LHCN-M2 (cell line): ENCODE results near the gene MZT2B. TPM values are rescaled to one million over a fixed set of nuclear protein-coding genes. Genes with fewer than 3 reads are reported as not detected.
A peak's percentile ranks its signal among the peaks of the same experiment; 100 is the strongest.
"Not testable (repeated sequence)": the region's sequence is repeated elsewhere in the genome, so short reads cannot be mapped to it uniquely, and the experiment has no call there.

ENCODE experiments used
- DNase-seq: peaks from one replicate; pipeline ENCODE4 v3.0.0-alpha.2; 2012; ENCODE audit warnings: low read depth
- polyA plus RNA-seq: library from polyadenylated mRNA; unstranded; fragments of >200 nt; gene quantifications from one replicate; pipeline ENCODE4 v1.2.1, GENCODE V29; 2012; ENCODE audit warnings: missing spikeins
- total RNA-seq: library from RNA; depleted of rRNA; stranded (reverse); fragments of >200 nt; gene quantifications from 2 replicates; pipeline ENCODE4 v1.2.3, GENCODE V29; 2014; rRNA removed

Gene MZT2B
- total RNA-seq = 157 and 161 TPM in 2 replicates
- 354 TPM for polyA plus RNA-seq

GRCh38 chr2:130181880-130182682 lies at the start of gene MZT2B:
Gene MZT2B (plus strand): TSS chr2:130182262. CDS start chr2:130182283, 21 bp downstream.
- DNase-seq = peak; percentile 79

- DNase-seq = no peak
Observed at GRCh38 chr2:130135692-130136541, 46.1 kb upstream of the MZT2B start.

- DNase-seq = not testable (repeated sequence)
Observed at GRCh38 chr2:130136546-130136945, 45.5 kb upstream of the MZT2B start.

GRCh38 chr2:130137118-130137517 lies 44.9 kb upstream of the MZT2B start:
- DNase-seq = not testable (repeated sequence)

GRCh38 chr2:130138326-130138725 lies 43.7 kb upstream of the MZT2B start:
- not testable (repeated sequence) for DNase-seq

GRCh38 chr2:130138841-130139251 lies 43.2 kb upstream of the MZT2B start:
- DNase-seq = not testable (repeated sequence)

- not testable (repeated sequence) for DNase-seq
Observed at GRCh38 chr2:130139331-130140280, 42.5 kb upstream of the MZT2B start.

GRCh38 chr2:130140516-130140915 lies 41.5 kb upstream of the MZT2B start:
- not testable (repeated sequence) for DNase-seq

GRCh38 chr2:130141002-130141401 lies 41.1 kb upstream of the MZT2B start:
- DNase-seq = not testable (repeated sequence)

GRCh38 chr2:130141645-130142370 lies 40.3 kb upstream of the MZT2B start:
- DNase-seq = not testable (repeated sequence)

- DNase-seq = not testable (repeated sequence)
Observed at GRCh38 chr2:130142396-130143265, 39.4 kb upstream of the MZT2B start.

- DNase-seq = not testable (repeated sequence)
Observed at GRCh38 chr2:130143266-130144039, 38.6 kb upstream of the MZT2B start.

- DNase-seq = peak; percentile 39
Observed at GRCh38 chr2:130145006-130145414, 37.1 kb upstream of the MZT2B start, which contains the start of gene CCDC74B. Gene CCDC74B (minus strand): TSS chr2:130145112. CDS start chr2:130144996, 116 bp downstream.

GRCh38 chr2:130148515-130148914 lies 33.5 kb upstream of the MZT2B start:
- not testable (repeated sequence) for DNase-seq

GRCh38 chr2:130150181-130151144 lies 31.6 kb upstream of the MZT2B start:
- no peak for DNase-seq

- not testable (repeated sequence) for DNase-seq
Observed at GRCh38 chr2:130151145-130151512, 30.9 kb upstream of the MZT2B start.

GRCh38 chr2:130152136-130152815 lies 29.8 kb upstream of the MZT2B start:
- not testable (repeated sequence) for DNase-seq
